IMR-90 (cell line): ENCODE results near the gene COL4A5. TPM values are rescaled to one million over a fixed set of nuclear protein-coding genes. Genes with fewer than 3 reads are reported as not detected.

Experiments
- ATAC-seq: fragments of 200-7000 bp; cut with Tn5 transposase; 2 replicates; pipeline ENCODE4 v1.9.1; 2020; ENCODE audit warnings: low read depth, mild to moderate bottlenecking, moderate library complexity
- BruUV-seq: library from RNA; stranded (reverse); fragments of 400-500 nt; replicated peaks from 2 replicates; lab custom pipeline; 2021; lab: Mats Ljungman, UMichigan
- CTCF ChIA-PET: fragments of 300-600 bp; formaldehyde crosslinking; extraction: SDS; loops from one replicate; lab custom pipeline; 2021; ENCODE audit warnings: antibody characterized with exemption; lab: Yijun Ruan, JAX
- POLR2A ChIA-PET: fragments of 300-600 bp; sonication (Branson Sonifier 250); formaldehyde crosslinking; loops from one replicate; lab custom pipeline; 2022; ENCODE audit warnings: antibody characterized with exemption; ENCODE audit not compliant: unreplicated experiment; lab: Charles Lee
- DNase-seq: peaks from one replicate; pipeline ENCODE4 v3.0.0; 2013
- H2AFZ ChIP-seq: replicated peaks from 2 replicates; pipeline ENCODE3; 2013; ENCODE audit warnings: low read length, mild to moderate bottlenecking; ENCODE audit not compliant: poor library complexity
- H2AK5ac ChIP-seq: 2 replicates; pipeline ENCODE4 v1.6.1; 2013; ENCODE audit warnings: low read depth, low read length, inconsistent platforms
- H2AK9ac ChIP-seq: replicated peaks from 2 replicates; pipeline ENCODE3; 2013; ENCODE audit warnings: mild to moderate bottlenecking, low read depth, low read length, moderate library complexity; ENCODE audit not compliant: poor library complexity
- H2BK120ac ChIP-seq: 2 replicates; pipeline ENCODE4 v1.6.1; 2013; ENCODE audit warnings: low read depth, low read length, inconsistent platforms
- H2BK15ac ChIP-seq: 3 replicates; pipeline ENCODE4 v1.6.1; 2013; ENCODE audit warnings: low read depth, low read length, inconsistent platforms
- H2BK20ac ChIP-seq: 2 replicates; pipeline ENCODE4 v1.6.1; 2013; ENCODE audit warnings: low read depth, mild to moderate bottlenecking, inconsistent platforms, low read length, moderate library complexity
- H2BK5ac ChIP-seq: 2 replicates; pipeline ENCODE4 v1.6.1; 2013; ENCODE audit warnings: mild to moderate bottlenecking, low read depth, low read length, inconsistent platforms; ENCODE audit not compliant: poor library complexity, severe bottlenecking
- H3K14ac ChIP-seq: replicated peaks from 2 replicates; pipeline ENCODE4 v1.6.1; 2013; ENCODE audit warnings: low read depth, low read length, inconsistent platforms
- H3K18ac ChIP-seq: 2 replicates; pipeline ENCODE4 v1.6.1; 2013; ENCODE audit warnings: low read depth, low read length, control low read depth
- H3K23ac ChIP-seq: 2 replicates; pipeline ENCODE4 v1.6.1; 2013; ENCODE audit warnings: low read depth, low read length, inconsistent platforms
- H3K27ac ChIP-seq: 2 replicates; pipeline ENCODE4 v1.5.1; 2013; ENCODE audit warnings: mild to moderate bottlenecking, control low read depth, low read length; ENCODE audit not compliant: insufficient read depth
- H3K27me3 ChIP-seq: 2 replicates; pipeline ENCODE4 v1.6.1; 2013; ENCODE audit warnings: low read length; ENCODE audit not compliant: control insufficient read depth, insufficient read depth
- H3K36me3 ChIP-seq: 2 replicates; pipeline ENCODE4 v1.6.1; 2013; ENCODE audit warnings: low read length, mixed read lengths; ENCODE audit not compliant: control insufficient read depth, insufficient read depth
- H3K4ac ChIP-seq: 2 replicates; pipeline ENCODE4 v1.6.1; 2013; ENCODE audit warnings: low read depth, low read length, inconsistent platforms
- H3K4me1 ChIP-seq: 2 replicates; pipeline ENCODE4 v1.6.1; 2013; ENCODE audit warnings: low read length, mixed read lengths; ENCODE audit not compliant: control insufficient read depth, insufficient read depth
- H3K4me2 ChIP-seq: 2 replicates; pipeline ENCODE4 v1.6.1; 2013; ENCODE audit warnings: low read depth, mild to moderate bottlenecking, control low read depth, low read length, moderate library complexity
- H3K4me3 ChIP-seq: 2 replicates; pipeline ENCODE4 v1.5.1; 2013; ENCODE audit warnings: low read depth, mild to moderate bottlenecking, control low read depth, low read length, moderate library complexity; ENCODE audit not compliant: insufficient read depth
- H3K56ac ChIP-seq: 2 replicates; pipeline ENCODE4 v1.6.1; 2013; ENCODE audit warnings: low read length, inconsistent platforms; ENCODE audit not compliant: insufficient read depth; ENCODE audit errors: extremely low read depth
- H3K79me1 ChIP-seq, 2 experiments: 2 replicates each; pipeline ENCODE4 v1.6.1; 2013; ENCODE audit warnings: low read length in 2 of 2, inconsistent platforms in 1 of 2, low read depth in 1 of 2
- H3K9ac ChIP-seq: 2 replicates; pipeline ENCODE4 v1.6.1; 2013; ENCODE audit warnings: low read depth, low read length, control low read depth
- H3K9me1 ChIP-seq: 2 replicates; pipeline ENCODE4 v1.6.1; 2013; ENCODE audit warnings: low read length, inconsistent platforms; ENCODE audit not compliant: insufficient read depth
- H3K9me3 ChIP-seq: 2 replicates; pipeline ENCODE4 v1.6.1; 2013; ENCODE audit warnings: low read length; ENCODE audit not compliant: control insufficient read depth, insufficient read depth
- H4K20me1 ChIP-seq: 2 replicates; pipeline ENCODE4 v1.6.1; 2013; ENCODE audit warnings: low read length, inconsistent platforms; ENCODE audit not compliant: insufficient read depth
- H4K5ac ChIP-seq: 2 replicates; pipeline ENCODE4 v1.6.1; 2013; ENCODE audit warnings: mild to moderate bottlenecking, low read depth, low read length, control low read depth
- H4K8ac ChIP-seq, 2 experiments: 2 replicates each; pipeline ENCODE4 v1.6.1; 2013; ENCODE audit warnings: low read depth in 2 of 2, low read length in 2 of 2, control low read depth in 1 of 2, inconsistent platforms in 1 of 2
- H4K91ac ChIP-seq: 2 replicates; pipeline ENCODE4 v1.6.1; 2013; ENCODE audit warnings: low read depth, low read length, inconsistent platforms; ENCODE audit not compliant: insufficient read depth
- CEBPB ChIP-seq: IDR thresholded peaks from 2 replicates; pipeline ENCODE4 v1.6.1; 2012; ENCODE audit warnings: low read depth, low read length, improper control_type of control experiment
- MAFK ChIP-seq: IDR thresholded peaks from 2 replicates; pipeline ENCODE4 v1.6.1; 2012; ENCODE audit warnings: low read depth, low read length, improper control_type of control experiment
- MAZ ChIP-seq: IDR thresholded peaks from 2 replicates; pipeline ENCODE4 v1.6.1; 2012; ENCODE audit warnings: low read depth, mild to moderate bottlenecking, low read length, improper control_type of control experiment, moderate library complexity, borderline replicate concordance
- MXI1 ChIP-seq: IDR thresholded peaks from 2 replicates; pipeline ENCODE4 v1.6.1; 2012; ENCODE audit warnings: low read depth, mild to moderate bottlenecking, low read length, moderate library complexity, borderline replicate concordance
- NFE2L2 ChIP-seq: fragments of 150-350 bp; IDR thresholded peaks from 2 replicates; pipeline ENCODE4 v1.6.1; 2016; ENCODE audit warnings: low read depth, mild to moderate bottlenecking, low read length
- RFX5 ChIP-seq: IDR thresholded peaks from 2 replicates; pipeline ENCODE4 v1.8.0; 2012; ENCODE audit warnings: low read depth, mild to moderate bottlenecking, low read length, moderate library complexity
- SMC3 ChIP-seq: fragments of 150-350 bp; IDR thresholded peaks from 2 replicates; pipeline ENCODE4 v1.6.1; 2016; ENCODE audit warnings: low read depth, mild to moderate bottlenecking, antibody characterized with exemption, low read length, moderate library complexity
- WGBS, 2 experiments: methylation state at CpG; one replicate each; pipeline versions ENCODE4 v1.1.5 to v1.1.7; 2013; ENCODE audit warnings: missing lambda C conversion rate in 2 of 2; ENCODE audit not compliant: insufficient read length in 1 of 2; ENCODE audit errors: extremely low coverage in 2 of 2; 5-methylcytosine and 5-hydroxymethylcytosine counted together
- dilution Hi-C: fragments of 300-500 bp; cut with HindIII; formaldehyde crosslinking; loops from one replicate; pipeline ENCODE4 v1.14.3; 2018; ENCODE audit warnings: low sequenced_read_pairs; ENCODE audit not compliant: unreplicated experiment
- in situ Hi-C: fragments of 300-500 bp; cut with MboI; formaldehyde crosslinking; loops from 3 replicates; pipeline ENCODE4 v1.14.3; 2019; ENCODE audit warnings: low sequenced_read_pairs, inconsistent platforms, mixed read lengths
- intact Hi-C: fragments of 100-400 bp; cut with micrococcal nuclease; formaldehyde crosslinking; loops from 2 replicates; pipeline ENCODE4 v1.10.0; 2022
- microRNA-seq, 2 experiments: library from miRNA; stranded (forward) in 1 of 2; unstranded in 1 of 2; fragments of 10-50 nt in 1 of 2; fragments of <30 nt in 1 of 2; gene quantifications in 1 of 2; microRNA quantifications in 1 of 2; one replicate each; pipeline versions ENCODE3 to v1.1.0; 2013 to 2020; ENCODE audit not compliant: insufficient read depth in 1 of 2, insufficient read length in 1 of 2, unreplicated experiment in 1 of 2
- polyA plus RNA-seq, 3 experiments: library from polyadenylated mRNA; depleted of rRNA; stranded (reverse); fragments of >200 nt; gene quantifications; 2 replicates each; pipeline ENCODE4 v1.2.3, GENCODE V29; 2012; ENCODE audit warnings: low replicate concordance in 1 of 3
- small RNA-seq, 5 experiments: library from RNA; depleted of rRNA; stranded (forward); fragments of <200 nt; gene quantifications; one replicate each; pipeline ENCODE3, GENCODE V24; 2012
- total RNA-seq: library from RNA; depleted of rRNA; stranded (reverse); fragments of >200 nt; gene quantifications from 2 replicates; pipeline ENCODE4 v1.2.3, GENCODE V29; 2012; rRNA removed
- TF ChIP-seq, protein P1 (sequence below): fragments of 150-350 bp; IDR thresholded peaks from 2 replicates; pipeline ENCODE4 v1.6.1; 2016; ENCODE audit warnings: low read depth, mild to moderate bottlenecking, low read length, moderate library complexity, borderline replicate concordance

The COL4A5 gene
- total and polyA plus RNA-seq, 2 of the 4 experiments (the other 2 are of a cell fraction): 16.3 to 26.6 TPM

DNA sequence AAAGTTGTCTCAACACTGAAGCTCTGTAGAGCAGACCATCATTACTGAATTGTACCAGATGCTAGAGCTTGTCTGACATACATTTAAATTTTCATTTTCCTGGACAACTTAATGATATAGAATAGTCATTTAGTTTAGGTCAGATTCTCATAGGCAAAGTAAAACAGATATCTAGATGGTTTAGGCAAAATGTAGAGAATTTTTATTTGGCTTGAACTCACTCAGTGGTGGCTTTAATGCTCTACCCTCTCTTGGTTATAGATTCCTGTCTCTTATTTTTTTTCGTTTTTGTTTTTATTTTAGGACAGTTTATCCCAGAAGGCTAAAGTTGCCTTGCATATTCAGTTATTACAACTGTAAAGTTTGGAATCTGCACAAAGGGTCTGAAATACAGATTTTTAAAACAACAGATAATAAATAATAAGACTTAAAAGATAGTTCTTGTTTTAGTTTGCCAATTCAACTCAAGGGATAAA lies 300.7 kb downstream of the COL4A5 start:
- dilution Hi-C loops: no loop called here
- no peak overlapping the region for H4K5ac ChIP-seq
- no peak overlapping the region for H2BK5ac ChIP-seq
- peaks cover 26% of the 10 kb centered on the region for H3K27me3 ChIP-seq
- ATAC-seq (no peak), DNase-seq (no peak)
- H3K9ac ChIP-seq: no peak overlapping the region
- H3K79me1 ChIP-seq: no peaks in the 10 kb centered on the region
- H2AFZ ChIP-seq: no peak overlapping the region
- no peak overlapping the region for H2BK15ac ChIP-seq
- no peak overlapping the region for H3K4me2 ChIP-seq
- no peak overlapping the region for H3K27ac ChIP-seq
- H3K56ac ChIP-seq: no peak overlapping the region
- no peak overlapping the region for H2AK9ac ChIP-seq
- H2BK120ac ChIP-seq: no peak overlapping the region
- H3K18ac ChIP-seq: no peak overlapping the region
- ChIA-PET POLR2A (no interaction called here), CTCF (no interaction called here)
- intact Hi-C loops: no loop called here
- no peak overlapping the region for H3K23ac ChIP-seq
- H4K20me1 ChIP-seq: no peaks in the 10 kb centered on the region
- H2BK20ac ChIP-seq: no peak overlapping the region
- no peaks in the 10 kb centered on the region for H3K36me3 ChIP-seq
- H3K14ac ChIP-seq: no peak overlapping the region
- no peak overlapping the region for H4K8ac ChIP-seq
- no TSS peak for BruUV-seq
- no CpG with 5 or more reads among the region's 1 CpG for WGBS, 2 experiments
- no peak overlapping the region for H2AK5ac ChIP-seq
- peaks cover 3% of the 10 kb centered on the region; the same call in 1 of the 2 replicates for H3K9me3 ChIP-seq
- no peaks in the 10 kb centered on the region for H3K4me1 ChIP-seq
- no peak overlapping the region for H3K4me3 ChIP-seq
- H3K4ac ChIP-seq: no peak overlapping the region
- TF ChIP-seq MAFK (no peak), MAZ (no peak), NFE2L2 (no peak), RFX5 (no peak), MXI1 (no peak), CEBPB (no peak), SMC3 (no peak)
- TF ChIP-seq, protein P1, sequence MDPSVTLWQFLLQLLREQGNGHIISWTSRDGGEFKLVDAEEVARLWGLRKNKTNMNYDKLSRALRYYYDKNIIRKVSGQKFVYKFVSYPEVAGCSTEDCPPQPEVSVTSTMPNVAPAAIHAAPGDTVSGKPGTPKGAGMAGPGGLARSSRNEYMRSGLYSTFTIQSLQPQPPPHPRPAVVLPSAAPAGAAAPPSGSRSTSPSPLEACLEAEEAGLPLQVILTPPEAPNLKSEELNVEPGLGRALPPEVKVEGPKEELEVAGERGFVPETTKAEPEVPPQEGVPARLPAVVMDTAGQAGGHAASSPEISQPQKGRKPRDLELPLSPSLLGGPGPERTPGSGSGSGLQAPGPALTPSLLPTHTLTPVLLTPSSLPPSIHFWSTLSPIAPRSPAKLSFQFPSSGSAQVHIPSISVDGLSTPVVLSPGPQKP: no peak
- no peaks in the 10 kb centered on the region for H3K9me1 ChIP-seq
- in situ Hi-C loops: no loop called here
- H4K91ac ChIP-seq: no peak overlapping the region

Small RNA genes within 50 kb of the gene (microRNA-seq; reads per million reads assigned to microRNA genes)
- not detected for gene RF00019 (ENCODE audit: insufficient read depth, insufficient read length)

Small RNA genes within 50 kb of the gene (small RNA-seq; reads per million reads assigned to genes)
- 0 reads per million in 5 experiments for gene RF00019

Other genes starting within 250 kb of the COL4A5 start
- gene COL4A6, start 1.4 kb upstream of the COL4A5 start, total RNA-seq: 0.28 and 0.36 TPM in 2 replicates
- gene COL4A6, start 1.4 kb upstream of the COL4A5 start, polyA plus RNA-seq (2012; rRNA removed): 0.69 and 0.74 TPM in 2 replicates